ENCODE results near the gene SMC4.

The SMC4 gene

DNA sequence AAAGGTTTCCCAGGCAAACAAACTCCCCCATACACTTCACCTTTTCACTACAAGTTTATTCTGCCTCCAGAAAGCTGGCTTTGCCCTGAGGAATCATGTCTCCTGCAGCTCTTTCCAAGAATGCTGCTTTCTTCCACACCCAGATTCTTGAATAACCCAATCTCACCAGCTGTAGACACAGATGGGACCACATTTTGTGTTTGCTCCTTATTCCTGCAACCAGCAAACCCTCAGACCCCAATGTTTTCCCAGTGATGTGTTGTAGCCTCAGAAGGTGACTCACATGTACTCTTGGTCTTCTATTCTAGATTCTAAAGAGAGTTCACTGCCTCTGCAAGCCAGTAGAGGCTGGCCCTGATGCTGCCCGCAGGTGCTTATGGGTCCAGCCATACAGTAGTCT lies 73.8 kb downstream of the SMC4 start:
- H3K9ac ChIP-seq (ENCODE audit: insufficient read length): no peak overlapping the region
- H3K27ac ChIP-seq: no peak overlapping the region
- H3K9me3 ChIP-seq (ENCODE audit: low read depth, low read length): no peaks in the 10 kb centered on the region
- no peaks in the 10 kb centered on the region for H3K36me3 ChIP-seq (ENCODE audit: insufficient read depth, low read length)
- no peak overlapping the region for H3K4me3 ChIP-seq
- TF ChIP-seq EZH2 (IDR thresholded peaks at IDR 0.05) (no peak), POLR2AphosphoS5 (IDR thresholded peaks at IDR 0.05; ENCODE audit: borderline replicate concordance, low read depth, low read length) (no peak), FOXP2 (optimal IDR thresholded peaks at IDR 0.05; ENCODE audit: control extremely low read depth, extremely low read length, insufficient read depth) (no peak)
- no peak for DNase-seq (ENCODE audit: low read depth, low spot score)

DNA sequence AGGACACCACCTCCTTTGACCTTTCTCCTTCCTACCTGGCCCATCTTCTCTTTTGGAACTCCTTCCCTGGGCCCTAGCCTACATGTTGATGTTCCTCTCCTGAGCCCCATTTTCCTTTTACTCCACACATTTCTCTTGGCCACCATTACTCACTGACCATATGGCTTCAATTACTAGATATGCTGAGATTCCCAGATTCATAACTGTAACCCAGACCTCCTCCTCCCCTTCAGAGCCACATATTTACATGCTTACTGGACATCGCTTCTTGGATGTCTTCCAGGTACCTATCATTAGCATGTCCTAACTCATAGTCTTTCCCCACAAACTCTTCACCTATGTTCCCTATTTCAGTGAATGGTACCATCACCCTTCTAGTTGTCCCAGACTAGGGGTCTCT lies 74.5 kb downstream of the SMC4 start:
- Histone ChIP-seq H3K9me3 (ENCODE audit: low read depth, low read length) (no peaks in the 10 kb centered on the region), H3K4me3 (no peak overlapping the region), H3K36me3 (ENCODE audit: insufficient read depth, low read length) (no peaks in the 10 kb centered on the region), H3K9ac (ENCODE audit: insufficient read length) (no peak overlapping the region), H3K27ac (no peak overlapping the region)
- TF ChIP-seq EZH2 (IDR thresholded peaks at IDR 0.05): no peak
- no peak for TF ChIP-seq POLR2AphosphoS5 (IDR thresholded peaks at IDR 0.05; ENCODE audit: borderline replicate concordance, low read depth, low read length)
- DNase-seq (ENCODE audit: low read depth, low spot score): no peak

DNA sequence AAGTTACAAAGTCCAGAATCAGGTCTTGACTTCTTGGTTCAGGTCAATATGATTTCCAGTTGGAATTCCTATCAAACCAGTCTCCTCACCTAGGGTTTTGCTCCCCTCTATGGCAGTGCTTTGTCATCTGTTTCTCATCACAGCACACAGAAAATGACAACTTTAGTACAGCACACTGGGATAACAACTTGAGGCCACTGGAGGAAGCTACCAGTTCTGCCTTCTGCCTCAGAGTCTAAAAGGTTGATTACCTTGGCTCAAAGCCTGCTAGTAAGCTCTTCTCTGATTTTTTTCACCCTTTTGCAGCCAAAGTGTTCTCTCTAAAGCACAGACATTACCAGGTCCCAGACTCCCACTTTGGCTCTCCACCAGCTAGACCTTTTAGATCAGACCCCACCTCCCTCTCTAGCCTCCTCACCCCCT lies 75.0 kb downstream of the SMC4 start:
- DNase-seq (ENCODE audit: low read depth, low spot score): no peak
- Histone ChIP-seq H3K27ac (no peak overlapping the region), H3K36me3 (ENCODE audit: insufficient read depth, low read length) (no peaks in the 10 kb centered on the region), H3K9me3 (ENCODE audit: low read depth, low read length) (no peaks in the 10 kb centered on the region), H3K4me3 (no peak overlapping the region), H3K9ac (ENCODE audit: insufficient read length) (no peak overlapping the region)
- TF ChIP-seq FOXP2 (optimal IDR thresholded peaks at IDR 0.05; ENCODE audit: control extremely low read depth, extremely low read length, insufficient read depth) (no peak), EZH2 (IDR thresholded peaks at IDR 0.05) (no peak), POLR2AphosphoS5 (IDR thresholded peaks at IDR 0.05; ENCODE audit: borderline replicate concordance, low read depth, low read length) (no peak)

DNA sequence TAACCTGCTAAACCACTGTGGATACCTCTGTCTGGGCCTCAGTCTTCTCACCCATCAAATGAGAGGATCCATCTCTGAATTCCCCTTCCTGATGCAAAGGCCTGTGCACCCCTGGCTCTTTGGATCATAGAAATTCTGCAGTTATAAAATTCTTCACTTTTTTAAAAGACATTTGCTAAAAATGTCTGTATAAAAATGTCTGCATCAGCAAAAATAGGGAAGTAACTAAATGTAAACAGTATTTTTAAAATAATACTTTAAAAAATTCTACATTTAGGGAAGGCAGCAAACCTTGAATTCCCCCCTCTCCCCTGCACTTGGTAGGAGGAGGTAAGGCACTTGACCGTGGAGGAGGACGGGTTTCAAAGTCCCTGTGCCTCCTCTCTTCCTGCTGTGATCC lies 75.7 kb downstream of the SMC4 start:
- Histone ChIP-seq H3K36me3 (ENCODE audit: insufficient read depth, low read length) (no peaks in the 10 kb centered on the region), H3K9ac (ENCODE audit: insufficient read length) (no peak overlapping the region), H3K9me3 (ENCODE audit: low read depth, low read length) (no peaks in the 10 kb centered on the region), H3K27ac (no peak overlapping the region), H3K4me3 (no peak overlapping the region)
- no peak for TF ChIP-seq POLR2AphosphoS5 (IDR thresholded peaks at IDR 0.05; ENCODE audit: borderline replicate concordance, low read depth, low read length)
- no peak for TF ChIP-seq FOXP2 (optimal IDR thresholded peaks at IDR 0.05; ENCODE audit: control extremely low read depth, extremely low read length, insufficient read depth)
- TF ChIP-seq EZH2 (IDR thresholded peaks at IDR 0.05): no peak
- no peak for DNase-seq (ENCODE audit: low read depth, low spot score)

DNA sequence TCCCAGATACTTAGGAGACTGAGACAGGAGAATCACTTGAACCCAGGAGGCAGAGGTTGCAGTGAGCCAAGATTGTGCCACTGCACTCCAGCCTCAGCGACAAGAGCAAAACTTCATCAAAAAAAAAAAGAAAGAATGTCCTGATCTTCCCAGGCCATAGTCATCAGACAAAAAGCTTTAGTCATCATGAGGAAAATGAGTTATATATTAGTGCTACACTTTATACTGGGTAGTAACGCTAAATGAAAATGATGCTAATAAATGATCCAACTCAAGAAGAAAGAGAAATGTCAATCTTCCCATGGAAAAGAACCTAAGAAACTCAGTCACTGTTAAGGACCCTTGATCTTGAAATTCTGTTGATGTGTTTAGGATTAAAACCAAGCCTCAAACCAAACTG lies 76.4 kb downstream of the SMC4 start:
- Histone ChIP-seq H3K9me3 (ENCODE audit: low read depth, low read length) (no peaks in the 10 kb centered on the region), H3K27ac (no peak overlapping the region), H3K9ac (ENCODE audit: insufficient read length) (no peak overlapping the region), H3K4me3 (no peak overlapping the region), H3K36me3 (ENCODE audit: insufficient read depth, low read length) (no peaks in the 10 kb centered on the region)
- TF ChIP-seq EZH2 (IDR thresholded peaks at IDR 0.05) (no peak), POLR2AphosphoS5 (IDR thresholded peaks at IDR 0.05; ENCODE audit: borderline replicate concordance, low read depth, low read length) (no peak), FOXP2 (optimal IDR thresholded peaks at IDR 0.05; ENCODE audit: control extremely low read depth, extremely low read length, insufficient read depth) (no peak)
- DNase-seq (ENCODE audit: low read depth, low spot score): no peak

DNA sequence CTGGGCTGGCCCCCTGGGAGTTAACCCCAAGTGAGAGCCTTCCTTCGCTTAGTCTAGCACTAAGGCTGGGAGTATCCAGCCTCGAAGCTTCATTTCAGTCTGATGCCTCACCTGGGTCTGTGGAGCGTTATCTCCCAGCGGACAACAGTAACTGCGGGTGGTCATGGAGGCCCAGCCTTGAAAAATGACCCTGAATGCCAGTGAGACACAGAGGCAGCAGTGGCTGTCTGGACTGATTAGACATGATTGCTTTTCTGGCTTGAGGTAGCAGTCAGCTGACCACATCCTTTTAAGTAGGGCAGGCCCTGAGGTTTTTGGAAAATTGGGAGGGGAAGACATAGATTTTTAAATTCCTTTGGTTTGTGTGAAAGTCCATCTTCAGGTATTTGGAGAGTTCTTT lies 78.3 kb downstream of the SMC4 start:
- Histone ChIP-seq H3K27ac (no peak overlapping the region), H3K9ac (ENCODE audit: insufficient read length) (no peak overlapping the region), H3K9me3 (ENCODE audit: low read depth, low read length) (no peaks in the 10 kb centered on the region), H3K36me3 (ENCODE audit: insufficient read depth, low read length) (no peaks in the 10 kb centered on the region), H3K4me3 (no peak overlapping the region)
- no peak for TF ChIP-seq POLR2AphosphoS5 (IDR thresholded peaks at IDR 0.05; ENCODE audit: borderline replicate concordance, low read depth, low read length)
- TF ChIP-seq EZH2 (IDR thresholded peaks at IDR 0.05): no peak
- TF ChIP-seq FOXP2 (optimal IDR thresholded peaks at IDR 0.05; ENCODE audit: control extremely low read depth, extremely low read length, insufficient read depth): no peak
- DNase-seq (ENCODE audit: low read depth, low spot score): no peak

DNA sequence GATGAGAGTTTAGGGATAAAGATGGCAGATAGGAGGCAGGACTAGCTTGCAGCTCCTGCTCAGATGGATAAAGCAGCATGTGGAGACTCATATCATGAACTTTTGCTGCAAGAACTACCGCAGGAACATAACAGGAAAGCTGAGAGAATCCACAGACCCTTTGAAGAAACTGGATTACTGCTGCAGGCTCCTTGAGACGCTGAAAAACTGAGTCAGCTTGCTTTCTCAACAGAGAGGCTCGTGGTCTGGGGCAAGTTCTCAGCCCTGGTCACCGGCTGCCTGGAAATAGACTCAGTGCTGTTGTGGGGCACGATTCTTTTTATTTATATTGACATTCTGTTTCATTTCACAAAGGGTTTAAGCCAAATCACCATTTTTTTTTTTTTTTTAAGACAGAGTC lies 78.9 kb downstream of the SMC4 start:
- no peak overlapping the region for H3K27ac ChIP-seq
- no peaks in the 10 kb centered on the region for H3K9me3 ChIP-seq (ENCODE audit: low read depth, low read length)
- H3K4me3 ChIP-seq: no peak overlapping the region
- DNase-seq (ENCODE audit: low read depth, low spot score): no peak
- H3K36me3 ChIP-seq (ENCODE audit: insufficient read depth, low read length): no peaks in the 10 kb centered on the region
- TF ChIP-seq POLR2AphosphoS5 (IDR thresholded peaks at IDR 0.05; ENCODE audit: borderline replicate concordance, low read depth, low read length) (no peak), EZH2 (IDR thresholded peaks at IDR 0.05) (no peak), FOXP2 (optimal IDR thresholded peaks at IDR 0.05; ENCODE audit: control extremely low read depth, extremely low read length, insufficient read depth) (no peak)
- no peak overlapping the region for H3K9ac ChIP-seq (ENCODE audit: insufficient read length)

DNA sequence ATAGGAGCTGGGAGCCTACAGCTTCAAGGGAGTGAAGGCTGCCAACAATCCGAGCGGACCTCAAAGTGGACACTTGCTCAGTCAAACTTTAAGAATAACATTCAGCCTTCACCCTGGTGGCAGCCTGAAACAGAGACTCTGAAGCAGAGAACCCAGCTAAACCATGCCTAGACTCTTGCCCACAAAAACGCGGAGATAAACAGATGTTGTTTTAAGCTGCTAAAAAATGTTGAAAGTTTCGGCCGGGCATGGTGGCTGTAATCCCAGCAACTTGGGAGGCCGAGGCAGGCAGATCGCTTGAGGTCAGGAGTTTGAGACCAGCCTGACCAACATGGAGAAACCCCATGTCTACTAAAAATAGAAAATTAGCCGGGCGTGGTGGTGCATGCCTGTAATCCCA lies 79.9 kb downstream of the SMC4 start:
- TF ChIP-seq FOXP2 (optimal IDR thresholded peaks at IDR 0.05; ENCODE audit: control extremely low read depth, extremely low read length, insufficient read depth): no peak
- TF ChIP-seq EZH2 (IDR thresholded peaks at IDR 0.05): no peak
- no peak for TF ChIP-seq POLR2AphosphoS5 (IDR thresholded peaks at IDR 0.05; ENCODE audit: borderline replicate concordance, low read depth, low read length)
- Histone ChIP-seq H3K4me3 (no peak overlapping the region), H3K27ac (no peak overlapping the region), H3K9ac (ENCODE audit: insufficient read length) (no peak overlapping the region), H3K9me3 (ENCODE audit: low read depth, low read length) (no peaks in the 10 kb centered on the region), H3K36me3 (ENCODE audit: insufficient read depth, low read length) (no peaks in the 10 kb centered on the region)
- no peak for DNase-seq (ENCODE audit: low read depth, low spot score)

DNA sequence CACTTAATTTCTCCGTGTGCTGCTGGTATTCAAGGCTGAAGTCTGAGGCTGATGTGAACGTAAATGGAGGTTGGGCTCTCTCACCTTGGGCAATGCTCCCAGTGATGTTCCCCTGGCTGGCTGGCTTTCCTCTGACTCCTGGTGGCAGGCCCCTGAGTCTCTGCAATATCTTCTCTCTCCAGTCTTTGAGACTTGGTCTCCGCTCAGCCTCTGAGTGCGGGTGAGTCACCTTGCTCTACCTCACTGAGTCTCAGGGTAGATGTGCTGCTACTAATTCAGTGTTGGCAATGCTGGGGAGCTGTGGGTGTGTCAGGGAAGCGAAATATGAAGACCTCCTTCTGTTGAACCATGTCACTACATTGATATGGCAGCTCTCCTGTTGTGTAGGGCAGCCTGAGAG lies 81.5 kb downstream of the SMC4 start:
- Histone ChIP-seq H3K9ac (ENCODE audit: insufficient read length) (no peak overlapping the region), H3K36me3 (ENCODE audit: insufficient read depth, low read length) (no peaks in the 10 kb centered on the region), H3K9me3 (ENCODE audit: low read depth, low read length) (no peaks in the 10 kb centered on the region), H3K4me3 (no peak overlapping the region), H3K27ac (no peak overlapping the region)
- TF ChIP-seq POLR2AphosphoS5 (IDR thresholded peaks at IDR 0.05; ENCODE audit: borderline replicate concordance, low read depth, low read length) (no peak), EZH2 (IDR thresholded peaks at IDR 0.05) (no peak)
- DNase-seq (ENCODE audit: low read depth, low spot score): no peak
